COLO668 (cell line): ENCODE measurements around the gene UBE2QL1.

ENCODE experiments used
- DNase-seq: peaks from one replicate; lab custom pipeline; 2025; ENCODE audit not compliant: unreplicated experiment; lab: John Stamatoyannopoulos, UW

The UBE2QL1 gene

DNA sequence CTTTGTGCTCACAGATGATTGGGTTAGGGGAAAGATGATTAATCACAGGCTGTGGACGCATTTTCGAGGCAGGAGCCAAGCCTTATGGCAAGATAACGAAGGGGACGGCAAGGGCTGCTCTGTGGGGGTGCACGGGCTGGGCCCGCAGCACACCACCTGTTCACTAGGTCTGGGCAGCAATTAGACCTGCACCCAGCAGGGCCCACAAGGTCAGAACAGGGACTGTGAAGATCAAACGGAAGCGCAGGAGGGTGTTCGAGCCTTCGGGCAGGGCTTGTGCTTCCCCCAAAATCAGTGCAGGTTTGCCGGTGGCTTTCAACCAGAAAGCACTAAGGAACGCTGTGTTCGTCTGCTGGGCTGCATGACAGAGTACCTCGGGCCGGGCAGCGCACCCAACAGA is 73.7 kb downstream of the UBE2QL1 start:
- no peak for DNase-seq

DNA sequence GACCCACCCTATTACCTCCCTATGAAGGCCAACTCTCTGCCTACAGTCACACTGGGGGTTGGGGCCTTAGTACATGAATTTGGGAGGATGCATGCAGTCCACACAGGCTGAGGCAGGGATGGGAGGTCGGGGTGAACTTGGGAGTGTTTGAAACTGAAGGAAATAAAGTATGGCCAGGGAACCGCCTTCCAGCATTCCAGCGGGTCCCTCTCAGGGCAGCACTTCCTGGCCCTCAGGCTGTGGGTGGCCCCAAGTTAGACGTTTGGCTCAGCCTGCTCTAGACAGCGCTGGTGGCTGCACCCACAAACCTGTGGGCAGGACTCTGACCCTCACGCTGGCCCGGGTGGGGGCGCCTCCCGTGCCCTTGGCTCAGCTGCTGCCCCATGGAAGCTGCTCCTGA is 74.3 kb downstream of the UBE2QL1 start:
- no peak for DNase-seq

DNA sequence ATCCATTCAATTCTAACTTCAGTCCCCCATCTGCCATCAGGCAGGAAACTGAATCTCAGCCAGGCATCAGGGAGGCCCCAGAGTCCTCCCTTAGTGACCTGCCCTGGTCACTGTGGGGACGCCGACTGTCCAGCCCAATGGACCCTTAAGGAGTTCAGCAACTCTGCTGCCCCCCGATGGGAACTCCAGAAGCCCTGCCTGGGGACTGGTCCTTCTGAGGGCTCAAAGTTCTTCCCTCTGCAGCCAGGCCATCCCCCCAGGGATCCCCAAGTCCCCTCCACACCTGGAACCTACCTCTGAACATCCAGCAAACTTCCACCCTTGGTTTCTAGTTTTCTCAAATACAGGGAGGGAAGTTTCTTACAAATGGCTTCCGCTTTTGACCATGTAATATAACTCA is 76.8 kb downstream of the UBE2QL1 start:
- no peak for DNase-seq

DNA sequence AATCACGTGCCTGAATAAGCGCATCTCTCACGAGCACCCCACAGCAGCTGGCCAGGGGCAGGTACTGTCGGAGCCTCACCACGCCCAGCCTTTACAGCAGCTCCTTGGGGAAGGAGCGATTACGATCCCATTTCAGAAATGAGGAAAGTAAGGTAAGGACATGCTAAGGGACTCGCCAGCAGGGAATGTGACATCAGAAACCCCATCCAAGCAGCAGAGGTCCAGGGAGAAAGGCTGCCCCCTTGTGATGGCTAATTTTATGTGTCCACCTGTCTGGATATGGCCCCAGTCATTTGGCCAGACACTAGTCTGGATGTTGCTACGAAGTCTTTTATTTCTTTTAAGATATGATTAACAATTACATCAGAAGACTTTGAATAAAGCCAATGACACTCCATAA is 77.3 kb downstream of the UBE2QL1 start:
- DNase-seq: peak; percentile 52

DNA sequence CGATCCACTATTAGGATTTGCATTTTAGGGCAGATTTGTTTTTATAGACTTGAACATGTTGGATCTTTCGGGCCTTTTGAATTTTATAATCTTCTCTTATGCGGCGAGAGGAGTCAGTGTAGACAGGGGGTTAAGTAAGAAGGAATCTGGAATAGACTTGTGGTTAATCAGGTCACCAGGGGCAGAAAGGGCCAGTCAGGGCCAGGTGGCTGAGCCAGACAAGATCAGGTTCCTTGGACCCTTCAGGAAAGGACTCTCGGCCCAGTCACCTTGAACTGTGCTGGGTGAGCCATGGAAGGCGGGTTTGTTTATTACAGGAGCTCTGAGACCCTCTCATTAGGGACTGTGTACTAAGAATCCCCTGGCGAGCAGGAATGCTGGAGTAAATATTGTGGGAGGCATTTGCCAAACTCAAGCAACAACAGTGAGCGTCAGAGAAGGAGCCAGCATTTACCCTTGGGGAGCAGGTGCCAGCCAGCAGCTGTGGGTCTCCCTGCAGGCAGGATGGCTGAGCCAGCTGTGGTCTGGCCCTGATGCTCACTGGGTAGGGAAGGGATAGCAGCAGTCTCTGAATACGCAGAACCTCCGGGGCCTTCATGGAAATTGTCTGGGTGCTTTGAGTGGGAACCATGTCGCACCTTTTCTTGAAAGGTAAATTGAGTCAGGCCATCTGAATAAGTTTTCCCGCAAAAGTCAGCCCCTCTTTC is 79.2 kb downstream of the UBE2QL1 start:
- DNase-seq: peak; percentile 49

DNA sequence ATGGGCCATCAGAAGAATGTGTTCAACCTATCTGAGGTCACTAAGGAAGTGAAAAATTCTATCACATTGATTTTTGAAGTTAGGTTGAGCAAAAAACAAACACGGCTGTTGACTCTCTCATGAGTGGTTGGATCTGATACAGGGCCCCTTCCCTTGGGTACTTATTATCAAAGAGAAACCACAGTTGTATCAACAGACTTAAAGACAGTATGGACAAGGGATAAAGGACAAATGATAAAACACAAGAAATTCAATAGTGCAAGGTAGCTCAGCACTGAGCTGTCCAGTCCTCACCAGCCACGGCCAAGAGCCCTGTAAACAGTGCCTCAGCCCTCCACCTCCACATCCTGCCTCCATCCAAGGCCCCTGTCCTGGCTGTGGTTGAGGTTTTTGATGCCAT is 86.9 kb downstream of the UBE2QL1 start:
- no peak for DNase-seq

DNA sequence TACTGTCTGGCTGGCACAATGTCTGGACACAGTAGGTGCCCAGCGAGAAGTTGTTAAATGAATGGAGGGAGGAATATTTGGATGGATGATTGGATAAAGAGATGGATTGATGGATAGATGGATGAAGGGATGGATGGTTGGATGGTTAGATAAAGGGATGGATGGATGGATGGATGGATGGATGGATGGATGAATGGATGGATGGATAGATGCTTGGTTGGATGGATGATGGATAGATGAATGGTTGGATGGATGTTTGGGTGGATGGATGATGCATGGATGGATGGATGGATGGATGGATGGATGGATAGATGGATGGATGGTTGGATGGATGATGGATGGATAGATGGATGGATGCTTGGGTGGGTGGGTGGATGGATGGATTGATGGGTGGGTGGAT is 90.4 kb downstream of the UBE2QL1 start:
- no peak for DNase-seq

DNA sequence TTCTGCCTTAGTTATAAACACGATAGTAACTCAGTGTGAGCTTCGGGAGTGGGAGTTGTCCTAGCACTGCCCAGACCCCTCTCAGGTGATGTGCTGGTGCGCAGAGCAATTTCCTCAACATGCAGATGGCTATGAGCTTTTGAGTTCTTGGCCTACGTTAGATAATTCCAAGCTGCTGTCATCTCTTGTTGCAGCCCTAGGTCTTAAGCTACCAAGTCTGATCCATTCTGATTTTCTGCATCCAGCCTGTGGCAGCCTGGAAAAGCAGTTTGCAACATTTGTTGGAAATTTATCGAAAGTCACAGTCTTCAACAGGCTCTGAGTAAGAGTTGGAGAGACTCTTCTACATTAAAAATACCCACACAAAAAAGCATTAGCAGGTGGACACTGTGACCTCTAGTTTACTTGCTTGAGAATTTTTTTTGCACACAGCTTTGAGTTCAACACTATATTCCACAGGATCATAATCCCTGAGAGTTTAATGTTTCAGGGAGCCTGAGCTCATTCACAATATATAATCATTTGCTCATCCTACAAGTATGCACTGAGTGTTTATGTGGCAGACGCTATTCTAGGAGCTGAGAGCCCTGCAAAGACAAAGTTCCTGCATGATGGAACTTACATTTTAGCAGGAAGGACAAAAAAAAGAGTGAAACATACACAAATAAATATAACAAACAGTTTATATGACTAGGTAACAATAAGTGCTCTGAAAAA is 91.6 kb downstream of the UBE2QL1 start:
- DNase-seq: no peak

DNA sequence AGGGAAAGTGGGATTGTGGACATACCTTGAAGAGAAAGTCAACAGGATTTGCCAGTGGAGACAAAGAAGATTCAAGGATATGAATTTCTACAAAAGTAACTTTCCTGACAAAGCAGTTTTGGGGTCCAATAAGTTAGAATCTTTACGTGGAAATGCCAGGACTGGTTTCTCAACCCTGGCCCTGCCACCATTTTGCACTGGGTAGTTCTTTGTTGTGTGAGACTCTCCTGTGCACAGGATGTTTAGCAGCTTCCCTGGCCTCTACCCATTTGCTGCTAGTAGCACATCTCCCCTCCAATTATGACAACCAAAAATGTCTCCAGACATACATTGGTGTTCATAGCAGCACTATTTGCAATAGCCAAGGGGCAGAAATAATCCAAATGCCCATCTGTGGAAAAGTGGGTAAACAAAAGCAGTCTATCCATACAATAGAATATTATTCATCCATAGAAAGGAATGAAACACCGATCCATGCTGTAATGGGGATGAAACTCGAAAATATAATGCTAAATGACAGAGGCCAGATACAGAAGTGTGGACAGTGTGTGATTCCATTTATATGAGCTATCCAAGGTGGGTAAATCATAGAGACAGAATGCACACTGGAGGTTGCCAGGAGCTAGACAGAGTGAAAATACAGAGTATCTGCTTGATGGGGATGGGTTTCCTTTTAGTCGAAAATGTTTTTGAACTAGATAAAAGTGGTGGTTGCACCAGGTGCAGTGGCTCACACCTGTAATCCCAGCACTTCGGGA is 92.8 kb downstream of the UBE2QL1 start:
- DNase-seq: no peak

DNA sequence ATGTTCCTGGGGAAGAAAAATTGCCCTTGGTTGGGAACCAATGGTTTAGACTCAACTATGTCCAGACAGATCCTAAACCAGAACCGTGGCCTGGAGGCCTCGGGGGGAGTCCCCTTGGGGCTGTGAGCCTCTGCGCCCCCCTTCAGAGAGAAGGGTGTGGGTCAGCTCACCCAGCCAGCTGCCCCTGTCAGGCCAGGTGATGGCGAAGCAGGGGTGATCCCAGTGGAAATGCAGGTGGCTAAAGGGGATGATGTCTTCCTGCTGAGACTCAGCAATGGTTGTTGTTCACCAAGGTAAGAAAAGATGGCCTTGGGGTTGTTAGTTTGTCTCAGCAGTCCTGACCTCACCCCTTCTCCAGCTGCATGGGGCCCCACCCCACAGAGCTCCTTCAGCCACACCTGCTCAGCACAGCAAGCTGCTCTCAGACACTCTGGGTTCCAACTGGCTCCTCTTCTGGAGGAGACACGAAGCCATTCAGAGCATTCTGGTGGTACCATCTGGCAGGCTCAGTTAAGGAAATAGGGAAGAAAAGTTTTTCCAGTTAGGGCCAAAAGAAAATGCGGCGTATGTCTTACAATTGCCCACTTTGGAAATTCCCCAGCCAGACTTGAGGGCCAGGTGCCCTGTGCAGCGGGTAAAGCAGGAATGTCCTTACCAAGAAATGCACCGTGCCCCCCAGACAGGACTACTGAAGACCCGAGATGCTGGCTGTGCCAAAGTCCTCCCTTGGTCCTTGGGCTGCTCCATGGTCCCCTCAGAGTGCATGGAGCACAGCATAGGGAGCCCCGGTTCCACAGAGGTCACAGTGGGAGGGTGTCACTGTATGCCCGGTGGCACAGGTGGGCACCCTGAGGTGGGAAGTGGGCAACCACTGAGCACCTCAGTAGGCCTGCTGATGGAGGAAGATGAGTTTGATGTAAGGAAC is 94.0 kb downstream of the UBE2QL1 start:
- DNase-seq: peak; percentile 36

DNA sequence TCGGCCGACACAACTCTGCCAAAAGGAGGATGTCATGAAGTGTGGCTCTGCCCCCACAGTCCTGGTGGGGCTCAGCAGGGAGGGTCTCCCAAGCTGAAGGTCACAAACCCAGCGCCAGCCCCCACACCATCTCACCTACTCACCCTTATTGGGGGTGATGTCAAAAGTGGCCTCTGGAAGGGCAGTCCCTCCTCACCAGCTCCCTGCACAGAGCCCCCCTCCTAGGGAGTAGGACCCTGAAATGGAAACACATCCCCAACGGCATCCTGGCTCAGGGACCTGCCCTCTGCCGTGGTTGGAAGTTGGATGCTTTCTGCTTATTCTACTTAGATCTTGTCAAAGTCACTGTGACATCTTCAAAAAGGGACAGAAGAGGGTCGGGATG is 94.7 kb downstream of the UBE2QL1 start:
- no peak for DNase-seq

DNA sequence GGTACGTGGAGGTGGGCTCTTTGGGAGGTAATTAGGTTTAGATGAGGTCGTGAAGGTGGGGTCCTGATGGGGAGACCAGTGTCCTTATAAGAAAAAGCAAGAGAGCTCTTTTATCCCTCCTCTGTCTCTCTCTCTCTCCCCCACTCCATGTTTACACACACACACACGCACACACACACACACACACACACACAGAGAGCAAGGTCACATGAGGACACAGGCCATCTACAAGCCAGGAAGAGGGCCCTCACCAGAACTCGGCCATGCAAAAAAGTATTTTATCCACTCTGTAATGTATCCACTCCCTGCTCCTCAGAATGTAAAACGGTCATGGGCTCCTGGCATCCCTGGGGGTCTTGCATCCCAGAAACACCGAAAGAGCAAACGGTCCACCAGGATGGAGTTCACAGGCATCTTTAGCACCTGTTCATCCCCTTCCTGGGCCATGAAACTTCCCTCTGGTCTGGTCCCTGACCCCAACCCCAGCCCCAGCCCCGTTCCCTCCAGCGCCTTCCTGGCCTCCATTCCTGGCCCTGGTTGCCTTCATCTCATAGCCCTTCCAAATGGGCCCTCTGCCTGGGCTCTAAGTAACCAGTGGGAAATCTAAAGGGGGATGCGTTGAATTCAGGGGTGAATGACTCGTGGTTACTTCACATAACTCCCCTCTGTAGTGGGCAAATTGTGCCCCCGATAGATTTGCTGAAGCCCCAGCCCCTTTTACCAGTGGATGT is 95.3 kb downstream of the UBE2QL1 start:
- DNase-seq: no peak
